GM18909 (cell line): Measurements from ENCODE around the gene UGT1A1.

Experiments
- ATAC-seq: cut with Tn5 transposase; IDR thresholded peaks from one replicate; pipeline ENCODE4 v1.9.1; 2021; ENCODE audit warnings: mild to moderate bottlenecking; ENCODE audit not compliant: unreplicated experiment, poor library complexity

Gene UGT1A1

GRCh38 chr2:233756429-233757081 is 3.5 kb upstream of the UGT1A1 start:
- ATAC-seq, result no peak

DNA sequence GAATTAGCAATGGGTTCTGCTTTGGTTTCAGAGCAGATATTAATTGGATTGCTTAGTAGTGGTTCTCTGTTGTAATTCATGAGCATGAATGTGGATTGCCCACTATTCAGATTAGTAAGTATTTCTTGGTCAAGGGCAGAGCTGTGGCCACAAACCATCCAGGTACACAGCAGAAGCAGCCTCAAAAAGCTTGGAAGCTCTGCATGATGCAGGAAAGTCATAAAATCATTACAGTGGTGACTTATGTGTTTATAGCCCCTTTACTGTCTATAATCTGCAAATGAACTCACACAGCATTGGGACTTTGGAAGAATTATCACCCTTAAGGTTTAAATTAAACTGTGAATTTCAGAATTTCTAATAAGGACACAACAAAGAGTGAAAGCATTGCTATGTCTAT is 1.9 kb upstream of the UGT1A1 start:
- ATAC-seq, result no peak

DNA sequence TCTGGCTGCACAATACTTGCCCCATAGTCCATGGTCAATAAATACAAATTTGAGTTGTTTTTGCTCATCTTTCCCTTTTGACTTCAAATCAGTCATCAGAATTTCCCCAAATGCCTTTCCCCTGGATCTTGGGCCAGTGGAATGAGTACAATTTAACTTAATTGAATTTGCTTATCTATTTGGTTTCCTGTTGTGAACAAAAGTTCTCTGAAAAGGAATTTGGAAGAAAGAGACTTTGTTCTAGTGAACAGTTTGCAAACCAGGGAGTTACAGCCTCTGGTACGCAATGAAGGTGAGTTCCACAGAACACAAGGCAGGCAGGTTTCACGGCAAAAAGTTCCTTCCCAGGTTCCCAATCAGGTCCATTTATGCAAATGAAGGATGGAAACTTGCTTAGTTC is 1.2 kb upstream of the UGT1A1 start:
- ATAC-seq, result no peak

GRCh38 chr2:233761040-233761769 is 1.1 kb downstream of the UGT1A1 start:
- ATAC-seq, result no peak

- ATAC-seq, result no peak
Measured at GRCh38 chr2:233764264-233764663, 4.2 kb downstream of the UGT1A1 start.

DNA sequence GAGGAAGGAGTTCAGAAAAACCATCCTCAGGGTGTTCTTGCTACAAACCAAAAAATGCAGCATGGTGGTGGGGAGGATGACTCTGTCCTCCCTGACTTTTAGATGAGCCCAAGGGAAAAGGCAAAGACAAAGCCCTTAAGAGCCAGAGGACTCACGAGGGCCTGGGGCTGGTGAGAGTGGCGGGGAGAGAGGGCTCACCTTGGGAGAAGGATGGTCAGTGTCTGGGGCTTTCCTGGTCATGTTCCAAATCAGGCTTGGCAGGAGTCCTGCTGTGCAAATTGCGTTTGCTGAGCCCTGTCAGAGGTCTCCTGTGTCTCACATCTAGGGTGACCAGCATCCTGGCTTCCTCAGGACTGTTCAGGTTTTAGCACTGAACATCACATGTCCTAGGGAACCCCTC is 4.7 kb downstream of the UGT1A1 start:
- ATAC-seq, result no peak

- ATAC-seq, result no peak
Measured at GRCh38 chr2:233766416-233766815, 6.3 kb downstream of the UGT1A1 start.

- no peak for ATAC-seq
Measured at GRCh38 chr2:233768076-233768475, 8.0 kb downstream of the UGT1A1 start.

GRCh38 chr2:233769260-233769659 is 9.2 kb downstream of the UGT1A1 start:
- ATAC-seq, result no peak

DNA sequence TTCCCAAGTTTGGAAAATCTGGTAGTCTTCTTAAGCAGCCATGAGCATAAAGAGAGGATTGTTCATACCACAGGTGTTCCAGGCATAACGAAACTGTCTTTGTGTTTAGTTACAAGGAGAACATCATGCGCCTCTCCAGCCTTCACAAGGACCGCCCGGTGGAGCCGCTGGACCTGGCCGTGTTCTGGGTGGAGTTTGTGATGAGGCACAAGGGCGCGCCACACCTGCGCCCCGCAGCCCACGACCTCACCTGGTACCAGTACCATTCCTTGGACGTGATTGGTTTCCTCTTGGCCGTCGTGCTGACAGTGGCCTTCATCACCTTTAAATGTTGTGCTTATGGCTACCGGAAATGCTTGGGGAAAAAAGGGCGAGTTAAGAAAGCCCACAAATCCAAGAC is 12.1 kb downstream of the UGT1A1 start:
- ATAC-seq, result no peak

- ATAC-seq, result no peak
Measured at GRCh38 chr2:233772583-233772982, 12.5 kb downstream of the UGT1A1 start.

GRCh38 chr2:233773854-233774253 is 13.8 kb downstream of the UGT1A1 start:
- no peak for ATAC-seq

- no peak for ATAC-seq
Measured at GRCh38 chr2:233775414-233775813, 15.3 kb downstream of the UGT1A1 start.

DNA sequence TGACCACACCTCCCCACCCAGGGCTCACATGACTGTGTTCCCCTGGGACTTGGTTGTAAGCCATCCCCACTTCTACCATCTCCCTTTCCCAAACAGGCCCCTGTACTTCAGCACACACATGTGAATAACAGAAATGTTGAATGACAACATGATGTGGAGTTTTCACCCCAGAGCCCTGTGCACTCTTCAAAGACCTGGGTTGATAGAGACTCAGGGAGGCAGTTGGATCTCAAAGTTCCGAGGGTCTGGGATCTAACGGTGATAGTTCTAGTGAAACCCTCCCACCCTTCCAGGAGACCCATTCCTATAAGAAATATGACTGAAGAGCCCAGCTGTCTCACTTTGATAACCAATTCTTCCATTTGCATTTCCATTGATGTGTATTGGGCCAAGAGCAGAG is 18.0 kb downstream of the UGT1A1 start, which contains the start of gene MROH2A:
TSS of gene MROH2A (plus strand) at position 301 of the 400 bp plus-strand sequence. CDS start 1,029 bp downstream, outside the sequence.
- ATAC-seq, result no peak

DNA sequence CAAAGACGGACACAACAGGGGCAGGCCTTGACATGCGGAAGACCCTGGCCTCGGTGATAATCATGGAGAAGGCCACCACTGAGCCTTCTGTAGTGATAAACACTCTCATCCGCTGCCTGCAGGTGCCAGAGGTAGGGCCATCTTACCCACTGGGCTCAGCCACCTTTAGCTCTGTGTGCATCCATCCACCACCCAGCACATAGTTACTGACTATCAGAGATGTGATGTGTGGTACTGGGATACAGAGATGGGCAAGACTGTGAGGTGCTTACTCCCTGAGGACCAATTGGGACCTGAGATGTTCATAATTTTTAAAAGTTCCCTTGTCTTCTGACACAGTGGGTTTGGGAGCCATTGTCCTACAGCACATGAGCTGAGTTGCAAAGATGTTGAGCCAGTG is 19.7 kb downstream of the UGT1A1 start:
- ATAC-seq, result no peak

GRCh38 chr2:233780771-233781170 is 20.7 kb downstream of the UGT1A1 start:
- no peak for ATAC-seq

- ATAC-seq, result no peak
Measured at GRCh38 chr2:233789554-233789953, 29.5 kb downstream of the UGT1A1 start.

DNA sequence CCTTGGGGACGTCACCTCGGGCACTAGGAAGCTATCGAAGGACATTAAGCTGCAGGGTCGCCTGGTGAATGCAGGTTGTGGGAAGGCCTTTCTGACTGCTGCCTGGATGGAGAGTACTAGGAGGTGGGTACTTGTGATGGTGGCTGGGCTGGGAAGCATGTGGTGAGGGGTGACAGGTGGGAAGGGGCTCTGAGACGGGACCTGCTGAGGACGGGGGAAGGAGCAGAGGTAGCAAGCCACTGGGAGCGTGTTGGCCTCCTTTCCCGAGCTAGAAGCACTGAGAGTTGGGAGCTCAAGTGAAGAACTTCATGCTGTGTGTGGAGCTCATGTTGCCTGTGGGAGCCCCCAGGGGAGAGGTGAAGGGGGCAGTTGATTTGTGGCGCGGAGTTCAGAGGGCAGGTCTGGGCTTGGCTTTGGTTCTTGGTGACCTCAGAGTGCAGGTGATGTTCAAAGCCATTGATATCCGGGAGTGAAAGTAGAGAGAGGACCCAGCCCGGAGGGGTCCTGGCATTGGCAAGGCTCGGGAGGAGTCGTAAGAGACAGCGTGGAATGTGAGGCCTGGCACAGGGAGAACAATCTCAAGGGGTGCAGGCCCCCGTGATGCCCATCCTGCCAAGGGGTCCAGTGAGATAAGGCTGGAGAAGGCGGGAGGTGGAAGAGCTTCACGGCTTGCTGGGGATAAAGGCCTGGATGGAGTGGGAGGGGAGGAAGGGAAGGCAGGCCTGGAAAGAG is 31.2 kb downstream of the UGT1A1 start:
- ATAC-seq, result no peak

DNA sequence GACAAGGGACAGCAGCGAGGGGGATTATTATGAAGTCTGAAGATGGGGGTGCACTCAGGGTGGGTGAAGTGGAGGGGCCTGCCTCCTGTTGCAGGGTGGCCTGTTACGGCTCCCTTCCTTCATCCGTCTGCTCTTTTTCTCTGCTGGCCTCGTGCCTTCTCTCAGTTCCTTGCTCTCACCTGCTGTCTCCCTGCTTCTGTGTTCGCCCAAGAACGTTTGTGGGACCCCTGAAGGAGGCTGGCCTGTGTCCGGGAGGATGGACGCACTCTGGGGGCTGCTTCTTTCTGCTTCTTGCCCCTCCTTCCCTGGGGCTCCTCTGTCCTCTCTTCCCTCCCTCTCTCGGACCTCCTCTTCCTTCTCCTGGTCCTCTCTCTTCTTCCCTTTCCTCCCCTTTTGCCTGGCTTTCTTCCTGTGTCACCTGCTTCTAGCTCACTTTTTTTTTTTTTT is 31.8 kb downstream of the UGT1A1 start:
- ATAC-seq, result no peak

DNA sequence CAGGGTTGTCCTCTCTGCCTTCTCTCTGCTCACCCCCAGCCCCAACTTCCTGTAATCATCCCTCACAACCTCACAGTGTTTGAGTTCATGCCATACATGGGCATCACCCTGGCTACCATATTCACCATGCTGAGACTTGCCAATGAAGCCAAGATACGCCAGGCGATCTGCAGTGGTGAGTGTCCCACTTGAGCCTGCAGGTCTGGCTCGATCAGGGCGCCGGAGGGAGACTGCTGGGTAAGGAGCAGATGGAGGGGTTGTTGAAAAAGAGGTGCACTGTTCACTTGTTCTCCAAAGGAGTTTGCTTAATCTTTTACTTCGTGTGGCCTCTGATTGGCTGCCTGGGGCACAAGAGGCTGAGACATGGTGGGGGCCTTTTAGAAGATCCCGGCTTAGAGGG is 32.6 kb downstream of the UGT1A1 start:
- no peak for ATAC-seq

DNA sequence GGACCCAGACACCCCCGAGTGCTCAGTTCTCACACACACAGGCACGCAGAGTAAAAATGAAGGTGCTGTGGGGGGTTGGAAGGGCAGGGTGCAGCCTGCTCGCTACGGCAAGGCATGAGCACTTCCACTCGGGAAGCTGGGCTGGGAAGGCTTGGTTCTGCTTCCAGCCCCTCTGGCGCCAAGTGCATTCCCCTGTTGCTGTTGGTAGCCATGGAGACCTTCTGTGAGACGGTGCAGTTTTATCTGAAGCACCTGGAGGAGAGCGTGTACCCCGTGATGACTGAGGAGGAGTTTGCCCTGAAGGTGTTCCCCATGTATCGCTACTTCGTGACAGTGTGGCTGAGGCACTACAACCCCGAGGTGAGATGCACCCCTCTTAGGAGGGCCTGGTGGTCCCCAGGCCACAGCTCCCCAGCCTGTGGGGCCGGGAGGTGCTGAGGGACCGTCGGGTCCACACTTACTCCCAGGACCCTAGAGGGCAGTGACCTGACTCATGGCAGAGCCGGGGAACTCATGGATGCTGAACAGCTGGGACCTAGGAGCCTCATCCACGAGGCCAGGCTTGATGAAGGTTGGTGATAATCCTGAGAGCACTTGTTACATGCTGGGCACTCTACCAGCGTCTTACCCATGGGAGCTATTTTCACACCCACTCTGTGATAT is 33.5 kb downstream of the UGT1A1 start:
- ATAC-seq, result no peak
